ENCODE measurements around the gene UBE4B. TPM values are rescaled to one million over a fixed set of nuclear protein-coding genes. Genes with fewer than 3 reads are reported as not detected.

UBE4B gene
- total and polyA plus RNA-seq, 9 of the 15 experiments (the other 6 are each of a cell fraction or from before 2014, with no cell fraction given), result 11.7 to 73.7 (median 40.1) TPM

DNA sequence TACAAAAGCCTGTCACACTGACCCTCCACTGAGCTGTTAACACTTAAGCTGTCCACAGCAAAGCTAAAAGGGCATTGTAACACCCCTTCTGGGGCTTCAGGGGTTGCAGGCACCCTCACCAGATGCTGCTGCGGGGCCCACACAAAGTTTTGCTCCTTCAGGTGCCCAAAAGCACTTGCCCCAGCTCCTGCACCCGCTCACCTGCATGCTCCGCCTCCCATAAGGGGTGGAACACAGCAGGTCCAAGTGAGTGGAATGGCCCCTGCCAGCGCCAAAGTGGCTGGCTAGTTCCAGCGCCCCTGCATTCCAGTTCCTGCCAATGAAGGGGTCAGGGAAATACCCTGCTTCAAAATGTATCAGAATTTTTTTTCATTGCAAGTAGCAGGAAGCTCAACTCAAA lies 43.0 kb upstream of the UBE4B start:
- Histone ChIP-seq H3K79me2 (ENCODE audit: control insufficient read depth, insufficient read depth, low read length) (no peaks in the 10 kb centered on the region), H3K27me3 (ENCODE audit: control insufficient read depth in 2 of 2, insufficient read depth in 2 of 2, low read length in 2 of 2) (peaks cover 6 to 12% of the 10 kb centered on the region in 2 experiments; a peak in 3 of 5 replicates), H3K4me3 (no peak overlapping the region), H3K4me2 (ENCODE audit: insufficient read depth, low read length) (no peak overlapping the region), H4K20me1 (replicated peaks; ENCODE audit: control insufficient read depth, insufficient read depth, low read length) (no peaks in the 10 kb centered on the region), H2AFZ (ENCODE audit: low read depth, low read length) (no peak overlapping the region), H3K9ac (ENCODE audit: insufficient read depth in 1 of 2, low read depth in 2 of 2, low read length in 2 of 2) (no peak overlapping the region), H3K9me1 (ENCODE audit: control insufficient read depth, insufficient read depth, low read length) (no peaks in the 10 kb centered on the region), H3K27ac (ENCODE audit: extremely low read depth, low read depth, low read length) (no peak overlapping the region), H3K4me1 (replicated peaks in 1 of 2; ENCODE audit: control insufficient read depth in 2 of 2, insufficient read depth in 2 of 2, low read length in 2 of 2) (no peaks in the 10 kb centered on the region), H3K9me3 (replicated peaks; ENCODE audit: control insufficient read depth, insufficient read depth, low read depth, low read length) (no peaks in the 10 kb centered on the region), H3K36me3 (ENCODE audit: control insufficient read depth, insufficient read depth, low read length) (no peaks in the 10 kb centered on the region)
- BruUV-seq (replicated peaks), result no TSS peak
- intact Hi-C loops (cut with micrococcal nuclease), result no loop called here
- POLR2A ChIA-PET, result interaction anchor here (0.5 to 2.2 kb wide), 3 partner anchors 11 to 567 kb away, joined by 4 to 11 read pairs (median 4); no protein-coding TSS in a partner anchor
- 4% methylated on average over 5 of the region's 5 CpGs for WGBS (ENCODE audit: insufficient coverage, low coverage, missing lambda C conversion rate)
- FAIRE-seq, result no peak
- TF ChIP-seq CTBP1 (IDR thresholded peaks at IDR 0.05; ENCODE audit: borderline replicate concordance), result no peak
- no peak for TF ChIP-seq RBM22 (IDR thresholded peaks at IDR 0.05; ENCODE audit: low read depth, low read length, poor library complexity, severe bottlenecking)
- no peak for TF ChIP-seq ARID1B (IDR thresholded peaks at IDR 0.05)
- no peak for TF ChIP-seq KAT7 (CRISPR knock-in tag; IDR thresholded peaks at IDR 0.05; ENCODE audit: borderline replicate concordance)
- TF ChIP-seq RBM14 (IDR thresholded peaks at IDR 0.05; ENCODE audit: borderline replicate concordance, insufficient read depth, low read depth, low read length), result no peak
- TF ChIP-seq HMGXB4 (CRISPR knock-in tag; IDR thresholded peaks at IDR 0.05), result no peak
- TF ChIP-seq SRSF9 (IDR thresholded peaks at IDR 0.05; ENCODE audit: borderline replicate concordance, low read depth, low read length), result no peak
- no peak for TF ChIP-seq PPARD (CRISPR knock-in tag; IDR thresholded peaks at IDR 0.05)
- TF ChIP-seq ZNF282 (CRISPR knock-in tag; IDR thresholded peaks at IDR 0.05), result no peak
- TF ChIP-seq NFATC3 (IDR thresholded peaks at IDR 0.05), result no peak
- no peak for TF ChIP-seq MCM2 (IDR thresholded peaks at IDR 0.05; ENCODE audit: low read depth)
- TF ChIP-seq SRF (CRISPR knock-in tag; IDR thresholded peaks at IDR 0.05), result no peak
- no peak for TF ChIP-seq HOXB6 (CRISPR knock-in tag; IDR thresholded peaks at IDR 0.05; ENCODE audit: borderline replicate concordance)
- no peak for TF ChIP-seq ZNF511 (CRISPR knock-in tag; IDR thresholded peaks at IDR 0.05)
- ATAC-seq, result peak; percentile 33; the same call in 2 of the 3 replicates
- CTCF ChIA-PET (ENCODE audit: low intra/inter-chr PET ratio), result no interaction called here
- DNase-seq (ENCODE audit: extremely low read depth in 1 of 4, low spot score in 3 of 4), result no peak
- in situ Hi-C loops (cut with MboI), result no loop called here

Measured in K562 (cell line).